Measurements from ENCODE around the gene BMPR1B.

DNA sequence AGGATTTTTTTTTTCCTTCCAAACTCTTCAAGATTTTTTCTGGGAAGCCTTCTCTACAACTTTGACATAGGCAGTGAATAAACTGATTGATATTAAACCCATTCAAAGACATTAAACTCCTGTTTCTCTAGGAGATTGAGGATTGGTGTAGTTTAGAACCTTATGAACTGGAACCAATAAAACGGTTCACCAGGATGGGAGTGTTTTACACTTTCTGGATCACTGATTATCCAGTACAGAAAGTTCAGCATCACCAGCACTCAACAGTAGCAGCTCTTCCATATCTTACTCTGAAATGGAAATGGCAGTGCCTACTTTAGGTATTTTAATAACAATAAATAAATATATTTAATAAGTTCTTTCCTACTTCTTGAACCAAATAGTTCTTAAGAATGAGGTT is 76.7 kb downstream of the BMPR1B start:
- TF ChIP-seq, protein P1, sequence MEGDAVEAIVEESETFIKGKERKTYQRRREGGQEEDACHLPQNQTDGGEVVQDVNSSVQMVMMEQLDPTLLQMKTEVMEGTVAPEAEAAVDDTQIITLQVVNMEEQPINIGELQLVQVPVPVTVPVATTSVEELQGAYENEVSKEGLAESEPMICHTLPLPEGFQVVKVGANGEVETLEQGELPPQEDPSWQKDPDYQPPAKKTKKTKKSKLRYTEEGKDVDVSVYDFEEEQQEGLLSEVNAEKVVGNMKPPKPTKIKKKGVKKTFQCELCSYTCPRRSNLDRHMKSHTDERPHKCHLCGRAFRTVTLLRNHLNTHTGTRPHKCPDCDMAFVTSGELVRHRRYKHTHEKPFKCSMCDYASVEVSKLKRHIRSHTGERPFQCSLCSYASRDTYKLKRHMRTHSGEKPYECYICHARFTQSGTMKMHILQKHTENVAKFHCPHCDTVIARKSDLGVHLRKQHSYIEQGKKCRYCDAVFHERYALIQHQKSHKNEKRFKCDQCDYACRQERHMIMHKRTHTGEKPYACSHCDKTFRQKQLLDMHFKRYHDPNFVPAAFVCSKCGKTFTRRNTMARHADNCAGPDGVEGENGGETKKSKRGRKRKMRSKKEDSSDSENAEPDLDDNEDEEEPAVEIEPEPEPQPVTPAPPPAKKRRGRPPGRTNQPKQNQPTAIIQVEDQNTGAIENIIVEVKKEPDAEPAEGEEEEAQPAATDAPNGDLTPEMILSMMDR (IDR thresholded peaks at IDR 0.05; ENCODE audit: low read length): no peak
- TF ChIP-seq EZH2 (optimal IDR thresholded peaks at IDR 0.05; ENCODE audit: low read depth, low read length): no peak

Data from MM.1S (cell line).